SW 1271 (cell line): ENCODE measurements around the gene SLCO2B1.

Experiments used
- DNase-seq, 2 experiments: peaks; one replicate each; lab custom pipeline; 2025; lab: John Stamatoyannopoulos, UW

Gene SLCO2B1

GRCh38 chr11:75193711-75194110, 42.8 kb downstream of the SLCO2B1 start:
- no peak for DNase-seq

GRCh38 chr11:75194147-75194546, 43.2 kb downstream of the SLCO2B1 start:
- DNase-seq: no peak

GRCh38 chr11:75195167-75195962, 44.5 kb downstream of the SLCO2B1 start:
- no peak for DNase-seq

- DNase-seq: no peak
Measured at GRCh38 chr11:75196426-75196825, 45.5 kb downstream of the SLCO2B1 start.

GRCh38 chr11:75197512-75198277, 46.8 kb downstream of the SLCO2B1 start:
- no peak for DNase-seq

- no peak for DNase-seq
Measured at GRCh38 chr11:75198278-75198973, 47.5 kb downstream of the SLCO2B1 start.

GRCh38 chr11:75199412-75199955, 48.6 kb downstream of the SLCO2B1 start:
- no peak for DNase-seq

- DNase-seq: no peak
Measured at GRCh38 chr11:75200051-75200450, 49.1 kb downstream of the SLCO2B1 start.

- DNase-seq: no peak
Measured at GRCh38 chr11:75200531-75200930, 49.6 kb downstream of the SLCO2B1 start.

- DNase-seq: no peak
Measured at GRCh38 chr11:75201771-75202170, 50.9 kb downstream of the SLCO2B1 start.

- DNase-seq: no peak
Measured at GRCh38 chr11:75202195-75202594, 51.3 kb downstream of the SLCO2B1 start.

- DNase-seq: no peak
Measured at GRCh38 chr11:75203138-75203537, 52.2 kb downstream of the SLCO2B1 start.

GRCh38 chr11:75203641-75204011, 52.7 kb downstream of the SLCO2B1 start:
- no peak for DNase-seq

- DNase-seq: no peak
Measured at GRCh38 chr11:75204012-75204674, 53.2 kb downstream of the SLCO2B1 start.

GRCh38 chr11:75204685-75205563, 54.0 kb downstream of the SLCO2B1 start:
- DNase-seq: peak; percentile 50 to 68

- no peak for DNase-seq
Measured at GRCh38 chr11:75205564-75206020, 54.7 kb downstream of the SLCO2B1 start.

GRCh38 chr11:75208446-75208845, 57.5 kb downstream of the SLCO2B1 start:
- DNase-seq: no peak

- DNase-seq: no peak
Measured at GRCh38 chr11:75212411-75212810, 61.5 kb downstream of the SLCO2B1 start.

GRCh38 chr11:75214411-75214821, 63.5 kb downstream of the SLCO2B1 start:
- DNase-seq: peak in 1 of 2 experiments; percentile 31

GRCh38 chr11:75214843-75215242, 63.9 kb downstream of the SLCO2B1 start:
- no peak for DNase-seq

- DNase-seq: no peak
Measured at GRCh38 chr11:75219869-75220268, 69.0 kb downstream of the SLCO2B1 start.
